ENCODE data around the gene CCDC187.

The CCDC187 gene

DNA sequence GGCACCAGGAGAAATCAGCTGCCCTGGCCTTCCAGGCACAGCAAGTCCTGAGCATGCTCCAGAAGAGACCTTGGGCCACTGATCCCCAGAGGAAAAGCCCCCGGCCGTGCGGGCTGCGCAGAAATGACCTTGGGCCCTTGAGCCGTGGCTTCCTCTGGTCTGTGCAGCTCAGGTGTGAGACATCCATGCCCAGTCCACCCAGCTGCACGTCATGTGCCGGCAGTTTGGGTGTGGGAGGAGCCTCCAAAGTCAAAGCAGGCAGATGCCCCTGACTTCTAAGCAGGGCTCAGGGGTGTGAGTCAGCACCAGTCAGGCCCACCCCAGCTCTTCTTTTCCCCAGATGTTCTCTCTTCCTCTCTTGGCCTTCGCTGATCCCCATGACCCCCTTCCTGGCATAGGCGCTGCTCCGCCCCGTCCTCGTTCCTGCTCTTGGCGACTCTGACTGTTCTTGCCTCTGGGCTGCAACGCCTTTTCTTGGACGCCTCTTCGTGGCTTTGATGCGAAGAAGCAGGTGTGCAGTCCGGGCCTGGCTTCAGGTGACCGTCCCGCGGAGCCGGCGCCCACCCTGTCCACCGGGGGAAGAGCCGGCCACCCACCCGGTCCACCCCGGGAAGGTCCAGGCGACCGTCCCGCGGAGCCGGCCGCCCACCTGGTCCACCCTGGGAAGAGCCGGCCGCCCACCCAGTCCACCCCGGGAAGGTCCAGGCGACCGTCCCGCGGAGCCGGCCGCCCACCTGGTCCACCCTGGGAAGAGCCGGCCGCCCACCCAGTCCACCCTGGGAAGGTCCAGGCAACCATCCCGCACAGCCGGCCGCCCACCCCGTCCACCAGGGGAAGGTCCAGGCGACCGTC is 52.4 kb downstream of the CCDC187 start:
- no peak for DNase-seq

- no peak for DNase-seq
Measured at GRCh38 chr9:136250676-136251075, 53.2 kb downstream of the CCDC187 start.

- no peak for DNase-seq
Measured at GRCh38 chr9:136249877-136250559, 53.9 kb downstream of the CCDC187 start.

DNA sequence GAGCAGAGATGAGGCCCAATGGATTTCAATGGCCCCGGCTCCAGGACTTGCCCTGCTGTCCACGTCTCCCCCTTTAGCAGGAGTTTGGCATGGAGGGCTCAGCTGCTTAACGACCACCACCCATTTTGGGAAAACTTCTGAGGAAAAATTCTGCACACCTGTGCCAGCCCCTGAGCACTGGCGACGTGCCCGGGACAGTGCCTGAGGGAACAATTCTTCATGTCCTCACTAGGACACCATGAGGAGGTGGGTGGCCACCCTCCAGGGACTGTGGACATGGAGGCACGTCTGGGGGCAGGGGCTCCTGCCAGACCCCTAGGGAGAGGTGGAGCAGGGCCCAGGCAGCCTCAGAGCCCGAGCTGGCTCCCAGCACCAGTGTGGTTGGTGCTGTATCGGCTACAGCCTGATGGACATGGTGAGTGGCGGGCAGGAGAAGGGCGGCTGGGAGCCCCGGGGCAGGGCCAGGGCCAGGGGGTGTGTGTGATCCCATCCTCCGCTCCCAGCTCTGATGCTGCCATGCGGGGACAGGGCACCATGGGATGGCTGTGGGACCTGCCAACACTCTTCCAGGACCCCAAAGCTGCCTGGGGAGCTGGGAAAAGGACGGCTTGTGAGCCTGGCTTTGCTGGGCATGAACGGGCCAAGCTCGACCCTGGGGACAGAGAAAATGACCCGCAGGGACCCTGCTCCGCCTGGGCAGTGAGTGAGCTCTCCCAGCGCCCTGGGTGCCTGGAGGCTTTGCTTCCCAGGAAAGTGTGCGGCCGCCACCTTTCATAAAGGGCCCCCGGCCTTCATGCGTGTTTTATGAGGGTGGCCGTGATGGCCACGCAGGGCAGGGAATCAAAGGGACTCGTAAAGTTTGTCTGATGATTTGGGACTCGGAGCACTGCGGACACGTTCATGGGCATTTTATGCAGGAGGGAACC is 54.7 kb downstream of the CCDC187 start:
- no peak for DNase-seq

DNA sequence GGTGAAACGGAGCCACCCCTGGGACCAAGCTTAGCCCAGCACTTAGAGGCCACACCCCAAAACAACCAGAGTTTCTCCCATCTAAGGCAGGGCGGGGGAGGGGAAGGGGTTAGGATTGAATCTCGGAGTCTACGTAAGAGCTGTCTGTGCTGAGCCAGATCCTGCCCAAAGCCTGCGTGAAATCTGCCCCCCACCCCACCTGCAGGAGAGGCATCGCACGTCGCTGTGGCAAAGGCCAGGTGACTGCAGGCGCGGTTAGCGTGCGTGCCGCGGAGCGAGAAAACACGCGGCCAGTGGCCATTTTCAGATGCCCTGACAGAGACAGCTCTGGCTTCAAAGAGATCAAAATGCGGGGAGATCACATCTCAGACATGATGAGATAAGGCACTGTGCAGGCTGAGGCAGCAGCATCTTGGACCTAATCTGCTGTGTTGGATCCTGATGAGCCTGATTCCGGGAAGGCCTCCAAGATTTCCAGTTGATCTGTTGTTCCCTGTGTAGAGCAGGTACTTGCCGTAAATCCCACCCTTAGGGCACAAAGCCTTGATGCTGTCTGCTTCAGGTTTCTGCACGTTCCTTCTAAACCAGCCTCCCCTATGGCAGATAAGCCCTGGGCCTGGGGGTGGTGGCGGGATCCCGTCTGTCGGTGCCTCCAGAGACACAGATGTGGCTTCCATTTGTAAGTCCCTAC is 55.8 kb downstream of the CCDC187 start:
- no peak for DNase-seq

- no peak for DNase-seq
Measured at GRCh38 chr9:136247551-136247916, 56.4 kb downstream of the CCDC187 start.

- DNase-seq: no peak
Measured at GRCh38 chr9:136246849-136247550, 56.9 kb downstream of the CCDC187 start.

- DNase-seq: peak; percentile 83 to 88
Measured at GRCh38 chr9:136245219-136246150, 58.4 kb downstream of the CCDC187 start, which contains the start of gene QSOX2. QSOX2 (minus strand) TSS chr9:136245812; CDS start chr9:136245803, 9 bp downstream.

- no peak for DNase-seq
Measured at GRCh38 chr9:136244969-136245218, 59.0 kb downstream of the CCDC187 start.

DNA sequence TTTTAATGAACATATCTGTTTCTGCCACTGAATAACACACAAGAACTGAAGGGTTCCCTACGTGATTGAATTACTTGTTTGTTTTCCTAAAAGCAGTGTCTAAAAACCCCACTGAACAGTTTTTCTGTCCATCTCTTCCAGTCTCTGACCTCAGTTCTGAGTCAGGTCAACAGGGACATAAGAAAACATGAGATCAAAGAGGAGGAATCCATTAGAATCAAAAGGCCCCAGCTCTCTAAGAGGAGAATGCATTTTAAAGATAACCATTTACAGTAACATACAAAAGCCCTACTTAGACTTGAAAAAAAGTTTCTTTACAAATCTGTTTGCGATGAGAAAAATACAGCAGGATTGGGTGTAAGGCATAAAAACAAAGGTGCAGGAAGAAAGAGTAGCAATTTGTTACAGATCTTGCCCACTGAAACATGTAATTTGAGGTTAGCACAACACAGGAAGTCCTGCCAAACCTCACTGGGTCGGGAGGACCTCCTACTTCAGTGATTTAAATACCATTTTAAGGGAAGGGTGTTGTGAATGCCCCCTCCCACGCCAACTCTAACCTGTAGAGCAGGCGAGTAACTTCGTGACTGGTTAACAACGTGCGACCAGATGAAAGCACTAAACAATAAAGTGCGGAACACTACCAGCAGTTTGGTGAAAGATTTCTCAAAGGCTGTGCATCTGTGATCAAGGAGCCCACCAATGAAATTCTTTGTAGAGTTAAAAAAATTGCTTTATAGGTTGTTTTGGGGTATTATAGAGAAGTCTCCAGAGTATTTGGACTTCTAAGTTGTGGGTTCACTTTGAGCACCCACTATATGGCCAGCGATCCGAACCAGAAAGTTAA is 59.5 kb downstream of the CCDC187 start:
- peak; percentile 74 to 76 for DNase-seq

DNA sequence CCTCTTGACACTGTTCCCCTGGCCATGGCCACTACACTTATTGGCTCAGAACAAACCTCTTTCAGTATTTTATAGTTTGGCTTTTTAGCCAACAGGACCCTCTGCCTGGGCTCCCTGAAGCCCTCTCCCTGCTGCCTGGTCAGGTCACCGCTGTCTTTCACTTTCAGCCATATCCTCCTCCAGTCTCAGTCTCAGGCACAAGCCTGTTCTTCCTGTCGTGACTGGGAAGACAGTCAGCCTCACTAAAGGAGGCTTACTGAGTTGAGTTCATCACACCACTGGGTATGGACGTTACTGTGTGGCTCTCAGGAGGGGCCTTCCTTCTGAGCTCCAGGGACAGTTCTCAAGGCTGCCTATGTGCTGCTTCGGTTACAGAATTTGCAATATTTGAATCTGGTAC is 60.3 kb downstream of the CCDC187 start:
- no peak for DNase-seq

DNA sequence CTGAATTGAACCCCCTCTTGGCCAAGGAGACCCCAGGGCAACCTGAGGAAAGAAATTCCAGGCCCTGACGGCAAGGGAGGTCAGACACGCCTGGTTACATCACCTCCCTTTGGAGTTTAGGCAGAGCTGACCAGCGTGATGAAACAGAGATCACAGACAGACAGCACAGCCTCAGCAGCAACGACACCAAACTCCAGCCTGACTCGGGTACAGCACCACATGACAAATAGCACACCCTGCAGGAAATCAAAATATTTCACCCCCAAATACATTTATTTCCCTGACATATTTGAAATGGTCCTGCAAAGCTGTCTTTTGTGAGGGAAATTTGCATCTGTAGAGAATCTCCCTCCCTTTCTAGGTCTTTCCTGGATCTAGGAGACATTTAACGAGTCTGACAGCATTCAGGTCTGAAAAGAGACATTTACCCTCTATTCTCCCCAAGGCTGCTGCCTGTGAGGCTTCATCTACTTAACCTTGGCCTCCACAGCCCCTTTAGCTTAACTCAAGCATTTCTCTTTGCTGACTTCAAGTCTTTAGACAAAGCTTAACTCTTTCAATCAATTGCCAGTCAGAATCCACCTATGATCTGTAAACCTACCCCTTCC is 60.9 kb downstream of the CCDC187 start:
- no peak for DNase-seq

DNA sequence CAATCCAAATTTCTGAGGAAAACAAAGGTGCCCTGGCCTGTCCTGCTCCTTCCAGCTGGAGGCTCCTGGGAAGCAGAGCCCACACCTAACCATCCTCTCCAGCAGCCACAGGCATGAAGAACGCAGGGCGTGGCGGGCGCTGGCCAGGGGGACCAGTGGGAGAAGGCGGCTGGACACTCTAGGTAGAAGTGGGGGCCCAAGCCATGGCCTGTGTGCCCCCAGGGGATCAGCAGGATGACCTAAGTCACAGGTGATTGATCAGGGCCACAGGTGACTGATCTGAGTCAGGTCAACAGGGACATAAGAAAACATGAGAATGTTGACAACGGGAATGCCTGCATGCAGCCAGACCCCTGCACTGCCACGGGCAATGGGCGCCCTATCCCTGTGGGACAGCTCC is 61.6 kb downstream of the CCDC187 start:
- DNase-seq: no peak

DNA sequence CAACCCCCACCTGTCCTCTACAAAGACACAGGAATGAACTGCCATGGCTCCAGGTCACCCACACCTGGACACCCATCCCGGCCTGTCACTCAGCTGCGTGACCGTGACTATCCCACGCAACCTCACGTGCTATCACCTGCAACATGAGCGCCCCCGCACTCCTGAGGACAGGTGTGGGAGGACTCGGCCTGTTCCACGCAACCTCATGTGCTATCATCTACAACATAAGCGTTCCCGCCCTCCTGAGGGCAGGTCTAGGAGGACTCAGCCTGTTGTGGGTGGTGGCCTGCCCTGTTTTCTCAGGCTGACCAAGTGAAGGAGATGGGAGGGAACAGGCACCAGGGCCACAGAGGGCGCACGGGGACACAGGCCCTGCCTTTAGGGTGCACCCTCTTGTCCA is 62.4 kb downstream of the CCDC187 start:
- DNase-seq: no peak

GRCh38 chr9:136240941-136241340 is 63.0 kb downstream of the CCDC187 start:
- DNase-seq: no peak

DNA sequence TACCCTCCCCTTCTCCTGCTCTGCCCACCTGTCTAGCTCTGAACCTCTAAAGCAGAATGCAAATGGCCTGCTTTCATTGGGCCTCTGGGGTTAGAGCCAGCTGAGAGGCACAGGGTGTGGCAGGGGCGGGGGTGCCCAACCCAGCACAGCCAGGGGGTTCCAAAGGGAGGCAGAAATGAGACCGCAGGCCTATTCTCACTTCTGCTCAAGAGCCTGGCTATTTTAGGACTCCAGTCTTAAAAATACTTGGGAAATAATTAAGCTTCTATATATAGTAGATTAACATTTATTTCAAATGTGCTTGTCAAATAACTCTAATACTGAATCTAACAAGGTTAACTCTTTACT is 63.9 kb downstream of the CCDC187 start:
- no peak for DNase-seq

GRCh38 chr9:136239135-136239982 is 64.5 kb downstream of the CCDC187 start:
- no peak for DNase-seq

DNA sequence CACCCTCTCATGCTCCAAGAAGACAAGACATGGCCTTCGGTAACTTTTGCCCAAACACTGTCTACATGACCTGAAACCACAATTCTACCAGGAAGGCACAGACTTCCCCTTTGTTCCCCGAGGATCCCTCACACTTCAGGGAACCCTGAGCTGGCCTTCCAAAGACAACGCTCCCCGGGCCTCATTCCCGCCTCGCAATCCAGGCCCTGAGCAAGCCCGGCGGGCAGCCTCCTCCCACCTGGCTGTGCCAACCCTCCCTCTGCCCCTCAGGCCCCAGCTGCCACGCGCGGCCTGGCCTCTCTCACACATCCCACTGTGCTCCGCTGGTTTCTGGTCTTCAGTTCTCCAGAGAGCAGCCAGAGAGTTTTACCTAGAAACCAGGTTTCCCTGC is 65.6 kb downstream of the CCDC187 start:
- DNase-seq: no peak
